ENCODE results near the gene DIPK1A. TPM values are rescaled to one million over a fixed set of nuclear protein-coding genes. Genes with fewer than 3 reads are reported as not detected.
A peak's percentile ranks its signal among the peaks of the same experiment; 100 is the strongest.

Gene DIPK1A
- total RNA-seq, 1 experiment from 2014 or later: 12.4 TPM

DNA sequence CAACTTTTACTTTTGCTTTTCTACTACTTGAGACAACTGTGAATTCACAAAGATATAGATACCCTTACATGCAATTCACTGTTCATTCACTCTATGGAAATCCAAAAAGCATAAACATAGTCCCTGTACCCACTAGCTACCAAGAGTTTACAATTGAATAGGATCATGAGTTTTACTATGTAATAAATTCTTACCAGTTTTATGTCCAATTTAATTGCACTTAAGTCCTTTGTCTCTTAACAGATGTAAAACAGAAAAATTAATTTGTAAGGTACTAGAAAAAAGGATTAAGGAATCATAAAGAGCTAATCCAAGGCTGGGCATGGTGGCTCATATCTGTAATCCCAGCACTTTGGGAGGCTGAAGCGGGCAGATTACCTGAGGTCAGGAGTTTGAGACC lies 24.4 kb downstream of the DIPK1A start:
- in situ Hi-C loops (cut with HindIII; ENCODE audit: low pct_unique_long_range_greater_than_20kb, low sequenced_read_pairs): no loop called here
- no peak for DNase-seq (ENCODE audit: low read depth, low spot score)

GRCh38 chr1:92934395-92935378 lies 26.6 kb downstream of the DIPK1A start:
- in situ Hi-C loops (cut with HindIII; ENCODE audit: low pct_unique_long_range_greater_than_20kb, low sequenced_read_pairs): no loop called here
- peak; percentile 91 for DNase-seq (ENCODE audit: low read depth, low spot score)

DNA sequence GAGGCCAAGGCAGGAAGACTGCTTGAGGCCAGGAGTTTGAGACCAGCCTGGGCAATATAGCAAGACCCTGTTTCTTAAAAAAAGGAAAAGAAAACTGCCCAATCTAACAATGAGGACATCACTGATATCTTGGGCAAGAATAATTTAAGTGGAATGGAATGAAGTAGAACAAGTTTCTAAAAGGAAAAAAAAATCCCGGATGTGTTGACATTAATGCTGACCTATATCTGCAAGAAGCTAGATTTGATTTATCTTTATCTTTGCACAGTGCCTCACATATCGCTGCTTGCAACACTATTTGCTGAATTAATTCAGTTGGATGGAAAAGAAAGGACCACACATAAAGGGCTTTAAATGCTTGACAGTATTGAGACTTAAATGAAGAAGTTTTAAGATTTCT lies 27.8 kb downstream of the DIPK1A start:
- no peak for DNase-seq (ENCODE audit: low read depth, low spot score)
- in situ Hi-C loops (cut with HindIII; ENCODE audit: low pct_unique_long_range_greater_than_20kb, low sequenced_read_pairs): no loop called here

DNA sequence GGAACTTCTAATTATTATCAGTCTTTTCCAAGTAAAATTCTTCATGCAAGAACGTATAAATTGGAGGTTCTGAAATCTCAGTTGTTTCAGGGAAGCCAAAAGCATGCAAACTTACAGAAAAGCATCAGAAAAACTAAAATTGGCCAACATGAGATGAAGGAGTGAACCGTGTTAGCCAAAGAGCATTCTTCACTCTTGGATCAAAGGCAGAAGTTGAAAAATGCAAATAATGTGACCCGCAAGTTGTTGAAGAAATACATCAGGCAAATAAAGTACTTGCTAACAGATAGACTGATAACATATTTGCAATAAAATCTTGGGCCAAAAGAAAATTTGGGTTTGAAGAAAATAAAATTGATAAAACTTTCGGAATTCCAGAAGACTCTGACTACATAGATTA lies 29.6 kb downstream of the DIPK1A start:
- in situ Hi-C loops (cut with HindIII; ENCODE audit: low pct_unique_long_range_greater_than_20kb, low sequenced_read_pairs): no loop called here
- DNase-seq (ENCODE audit: low read depth, low spot score): no peak

GRCh38 chr1:92929461-92929860 lies 31.8 kb downstream of the DIPK1A start:
- in situ Hi-C loops (cut with HindIII; ENCODE audit: low pct_unique_long_range_greater_than_20kb, low sequenced_read_pairs): no loop called here
- no peak for DNase-seq (ENCODE audit: low read depth, low spot score)

GRCh38 chr1:92927870-92928269 lies 33.4 kb downstream of the DIPK1A start:
- in situ Hi-C loops (cut with HindIII; ENCODE audit: low pct_unique_long_range_greater_than_20kb, low sequenced_read_pairs): no loop called here
- no peak for DNase-seq (ENCODE audit: low read depth, low spot score)

GRCh38 chr1:92926873-92927272 lies 34.4 kb downstream of the DIPK1A start:
- in situ Hi-C loops (cut with HindIII; ENCODE audit: low pct_unique_long_range_greater_than_20kb, low sequenced_read_pairs): no loop called here
- no peak for DNase-seq (ENCODE audit: low read depth, low spot score)

DNA sequence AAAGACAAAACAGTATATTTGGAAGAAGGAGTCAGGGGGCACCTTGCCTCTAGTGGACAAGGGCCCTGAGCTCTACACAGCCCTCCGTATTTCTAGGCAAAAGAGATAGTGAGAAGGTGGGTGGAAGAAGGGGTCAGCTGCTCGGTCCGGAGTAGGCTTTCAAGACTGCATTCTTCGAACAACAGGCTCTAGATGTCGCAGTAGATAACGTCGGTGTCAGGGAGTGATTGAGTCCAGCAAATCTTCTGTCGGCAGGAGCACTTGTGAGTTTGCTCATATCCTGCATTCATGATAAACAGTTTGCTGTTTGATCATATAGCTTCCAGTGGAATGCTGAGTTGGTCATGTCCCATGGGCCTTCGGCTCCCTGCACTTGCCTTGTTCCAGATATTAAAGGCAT lies 36.8 kb downstream of the DIPK1A start:
- in situ Hi-C loops (cut with HindIII; ENCODE audit: low pct_unique_long_range_greater_than_20kb, low sequenced_read_pairs): no loop called here
- DNase-seq (ENCODE audit: low read depth, low spot score): no peak

GRCh38 chr1:92923664-92924063 lies 37.6 kb downstream of the DIPK1A start:
- in situ Hi-C loops (cut with HindIII; ENCODE audit: low pct_unique_long_range_greater_than_20kb, low sequenced_read_pairs): no loop called here
- no peak for DNase-seq (ENCODE audit: low read depth, low spot score)

DNA sequence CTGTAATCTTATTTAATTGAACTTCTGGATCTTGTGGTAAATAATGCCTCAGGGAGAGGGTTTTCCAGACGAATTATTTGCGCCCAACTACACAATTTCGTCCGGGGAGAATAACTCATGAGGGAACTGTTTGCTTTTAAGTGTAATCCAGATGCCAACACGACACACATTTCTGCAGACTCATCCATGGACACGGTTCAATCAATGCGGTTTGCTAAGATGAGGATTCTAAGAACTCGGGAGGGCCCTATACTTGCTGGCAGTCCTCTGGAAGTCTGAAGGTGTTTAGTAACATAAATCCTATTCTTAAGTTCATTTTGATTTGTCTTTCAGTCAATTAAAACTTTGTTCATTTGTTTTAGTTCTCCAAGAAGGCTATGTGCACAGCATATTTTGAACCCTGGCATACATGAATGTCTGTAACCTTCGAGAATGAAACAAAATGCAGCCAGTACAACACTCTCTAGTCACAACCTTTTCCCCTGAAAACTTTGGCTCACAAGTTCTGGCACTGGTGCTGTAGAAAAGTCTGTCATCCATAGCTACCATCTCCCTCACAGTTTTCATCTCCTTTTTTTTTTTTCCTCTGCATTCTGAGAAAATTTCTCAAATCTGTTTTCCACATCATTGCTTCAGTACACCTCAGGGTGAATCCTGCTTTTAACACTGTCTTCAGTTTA lies 38.8 kb downstream of the DIPK1A start:
- no peak for DNase-seq (ENCODE audit: low read depth, low spot score)

GRCh38 chr1:92921031-92922023 lies 39.9 kb downstream of the DIPK1A start:
- DNase-seq (ENCODE audit: low read depth, low spot score): no peak
- in situ Hi-C loops (cut with HindIII; ENCODE audit: low pct_unique_long_range_greater_than_20kb, low sequenced_read_pairs): no loop called here

More for the DNA sequence above, 38.8 kb downstream of the DIPK1A start:
- in situ Hi-C loops (cut with HindIII; ENCODE audit: low pct_unique_long_range_greater_than_20kb, low sequenced_read_pairs): no loop called here

- in situ Hi-C loops (cut with HindIII; ENCODE audit: low pct_unique_long_range_greater_than_20kb, low sequenced_read_pairs): no loop called here
- DNase-seq (ENCODE audit: low read depth, low spot score): no peak
Measured at GRCh38 chr1:92916899-92917298, 44.4 kb downstream of the DIPK1A start.

DNA sequence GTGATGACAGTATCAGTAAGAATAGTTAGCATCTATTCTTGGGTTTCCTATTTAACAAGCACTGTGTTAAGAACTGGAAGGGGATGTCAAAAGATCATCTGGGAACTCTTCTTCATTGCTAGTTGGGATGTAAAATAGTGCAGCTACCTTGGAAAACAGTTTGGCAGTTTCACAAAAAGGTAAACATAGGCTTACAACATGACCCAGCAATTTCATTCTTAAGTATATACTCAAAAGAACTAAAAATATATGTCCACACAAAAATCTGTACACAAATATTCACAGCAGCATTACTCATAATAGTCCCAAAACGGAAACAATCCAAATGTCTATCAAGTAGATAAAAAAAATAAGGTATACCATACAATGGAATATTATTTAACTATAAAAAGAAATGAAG lies 45.7 kb downstream of the DIPK1A start:
- in situ Hi-C loops (cut with HindIII; ENCODE audit: low pct_unique_long_range_greater_than_20kb, low sequenced_read_pairs): no loop called here
- DNase-seq (ENCODE audit: low read depth, low spot score): no peak

- peak; percentile 3 for DNase-seq (ENCODE audit: low read depth, low spot score)
- in situ Hi-C loops (cut with HindIII; ENCODE audit: low pct_unique_long_range_greater_than_20kb, low sequenced_read_pairs): no loop called here
Measured at GRCh38 chr1:92913093-92913819, 48.0 kb downstream of the DIPK1A start.

DNA sequence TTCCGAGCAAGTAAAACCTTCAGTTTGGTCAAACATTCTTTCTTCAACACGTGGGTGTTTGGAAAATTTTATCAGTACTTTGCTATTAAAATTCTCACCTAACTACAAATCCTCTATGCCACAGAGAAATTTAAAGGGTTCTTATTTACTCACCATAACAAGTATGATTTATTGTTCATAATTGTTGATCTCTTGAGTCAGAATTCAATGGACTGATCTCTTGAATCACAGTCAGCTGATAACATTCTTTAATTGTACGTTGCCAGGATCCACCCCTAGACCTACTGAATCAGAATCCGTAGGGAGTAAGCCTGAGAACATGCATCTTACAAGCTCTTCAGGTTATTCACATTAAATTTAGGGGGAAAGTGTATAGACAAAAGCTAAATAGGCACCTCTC lies 51.2 kb downstream of the DIPK1A start:
- in situ Hi-C loops (cut with HindIII; ENCODE audit: low pct_unique_long_range_greater_than_20kb, low sequenced_read_pairs): no loop called here
- DNase-seq (ENCODE audit: low read depth, low spot score): peak; percentile 30

DNA sequence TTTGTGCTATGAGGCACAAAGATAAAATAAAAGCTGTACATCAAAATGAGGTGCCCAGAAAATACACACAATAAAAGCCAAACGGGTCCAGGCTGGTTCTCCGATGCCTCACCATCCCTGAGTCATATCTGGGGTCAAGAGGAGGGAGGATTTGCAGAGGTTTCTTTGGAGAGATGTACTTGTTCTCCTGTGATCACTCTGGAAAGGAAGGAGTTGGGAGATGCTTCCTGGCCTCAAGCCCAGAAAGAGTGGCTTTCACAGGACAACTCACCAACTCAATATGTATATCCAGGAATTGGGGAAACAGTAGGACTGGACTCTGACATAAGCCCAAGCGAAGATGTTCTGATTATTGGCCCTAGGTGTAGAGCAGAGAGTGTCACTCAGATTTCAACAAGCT lies 51.9 kb downstream of the DIPK1A start:
- in situ Hi-C loops (cut with HindIII; ENCODE audit: low pct_unique_long_range_greater_than_20kb, low sequenced_read_pairs): no loop called here
- DNase-seq (ENCODE audit: low read depth, low spot score): peak; percentile 30
